Measurements from ENCODE around the gene DDX4.

DNA sequence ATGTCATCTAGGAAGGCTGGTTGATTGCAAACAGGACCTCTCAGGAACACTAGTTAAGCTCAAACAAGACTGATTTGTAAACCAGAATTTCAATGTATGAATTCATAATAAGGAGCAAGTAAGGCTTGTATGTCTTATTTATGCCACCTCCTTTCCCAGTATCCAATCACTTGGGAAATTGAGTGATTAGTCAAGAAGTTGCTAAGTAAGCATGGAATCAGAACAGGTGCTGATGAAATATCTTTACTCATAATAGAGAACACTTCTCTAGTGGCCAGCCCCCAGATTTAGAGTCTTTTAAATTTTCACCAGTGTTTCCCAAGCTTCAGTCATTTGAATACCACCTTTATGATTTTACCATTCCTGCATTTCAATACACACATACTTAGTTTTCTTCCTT lies 5.3 kb upstream of the DDX4 start:
- no peak for TF ChIP-seq POLR2A (IDR thresholded peaks at IDR 0.05)
- TF ChIP-seq, protein P1, sequence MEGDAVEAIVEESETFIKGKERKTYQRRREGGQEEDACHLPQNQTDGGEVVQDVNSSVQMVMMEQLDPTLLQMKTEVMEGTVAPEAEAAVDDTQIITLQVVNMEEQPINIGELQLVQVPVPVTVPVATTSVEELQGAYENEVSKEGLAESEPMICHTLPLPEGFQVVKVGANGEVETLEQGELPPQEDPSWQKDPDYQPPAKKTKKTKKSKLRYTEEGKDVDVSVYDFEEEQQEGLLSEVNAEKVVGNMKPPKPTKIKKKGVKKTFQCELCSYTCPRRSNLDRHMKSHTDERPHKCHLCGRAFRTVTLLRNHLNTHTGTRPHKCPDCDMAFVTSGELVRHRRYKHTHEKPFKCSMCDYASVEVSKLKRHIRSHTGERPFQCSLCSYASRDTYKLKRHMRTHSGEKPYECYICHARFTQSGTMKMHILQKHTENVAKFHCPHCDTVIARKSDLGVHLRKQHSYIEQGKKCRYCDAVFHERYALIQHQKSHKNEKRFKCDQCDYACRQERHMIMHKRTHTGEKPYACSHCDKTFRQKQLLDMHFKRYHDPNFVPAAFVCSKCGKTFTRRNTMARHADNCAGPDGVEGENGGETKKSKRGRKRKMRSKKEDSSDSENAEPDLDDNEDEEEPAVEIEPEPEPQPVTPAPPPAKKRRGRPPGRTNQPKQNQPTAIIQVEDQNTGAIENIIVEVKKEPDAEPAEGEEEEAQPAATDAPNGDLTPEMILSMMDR (IDR thresholded peaks at IDR 0.05) = no peak

Measured in adrenal gland (tissue), 5 donors.